GM21447 (cell line): ENCODE measurements around the gene CNPY1.

Experiments used
- ATAC-seq: cut with Tn5 transposase; IDR thresholded peaks from one replicate; pipeline ENCODE4 v1.9.1; 2021; ENCODE audit not compliant: unreplicated experiment

CNPY1 gene

GRCh38 chr7:155468785-155469148 lies 77.6 kb downstream of the CNPY1 start:
- no peak for ATAC-seq

- no peak for ATAC-seq
Measured at GRCh38 chr7:155467846-155468784, 78.2 kb downstream of the CNPY1 start.

GRCh38 chr7:155466814-155467733 lies 79.3 kb downstream of the CNPY1 start:
- peak; percentile 51 for ATAC-seq

- ATAC-seq, result no peak
Measured at GRCh38 chr7:155466142-155466813, 80.1 kb downstream of the CNPY1 start.

GRCh38 chr7:155465761-155466141 lies 80.6 kb downstream of the CNPY1 start:
- no peak for ATAC-seq

GRCh38 chr7:155464948-155465739 lies 81.2 kb downstream of the CNPY1 start:
- ATAC-seq, result no peak

GRCh38 chr7:155464183-155464582 lies 82.2 kb downstream of the CNPY1 start:
- no peak for ATAC-seq

- no peak for ATAC-seq
Measured at GRCh38 chr7:155463114-155463811, 83.1 kb downstream of the CNPY1 start.

GRCh38 chr7:155462163-155462735 lies 84.1 kb downstream of the CNPY1 start:
- no peak for ATAC-seq

- ATAC-seq, result no peak
Measured at GRCh38 chr7:155461631-155462030, 84.7 kb downstream of the CNPY1 start.

GRCh38 chr7:155460926-155461613 lies 85.3 kb downstream of the CNPY1 start:
- ATAC-seq, result no peak

- ATAC-seq, result no peak
Measured at GRCh38 chr7:155459700-155460461, 86.5 kb downstream of the CNPY1 start.

- ATAC-seq, result no peak
Measured at GRCh38 chr7:155458878-155459699, 87.3 kb downstream of the CNPY1 start.

- no peak for ATAC-seq
Measured at GRCh38 chr7:155458111-155458877, 88.1 kb downstream of the CNPY1 start, which contains the start of gene EN2. Gene EN2, plus strand, starts transcription at chr7:155458129. Its CDS starts 249 bp downstream, at chr7:155458378.

- no peak for ATAC-seq
Measured at GRCh38 chr7:155457544-155458110, 88.7 kb downstream of the CNPY1 start.
